HG03442 (cell line): ENCODE measurements around the gene TNC.
A peak's percentile ranks its signal among the peaks of the same experiment; 100 is the strongest.

Experiments
- ATAC-seq: cut with Tn5 transposase; IDR thresholded peaks from one replicate; pipeline ENCODE4 v1.9.1; 2021; ENCODE audit warnings: mild to moderate bottlenecking, moderate library complexity; ENCODE audit not compliant: unreplicated experiment

TNC gene

DNA sequence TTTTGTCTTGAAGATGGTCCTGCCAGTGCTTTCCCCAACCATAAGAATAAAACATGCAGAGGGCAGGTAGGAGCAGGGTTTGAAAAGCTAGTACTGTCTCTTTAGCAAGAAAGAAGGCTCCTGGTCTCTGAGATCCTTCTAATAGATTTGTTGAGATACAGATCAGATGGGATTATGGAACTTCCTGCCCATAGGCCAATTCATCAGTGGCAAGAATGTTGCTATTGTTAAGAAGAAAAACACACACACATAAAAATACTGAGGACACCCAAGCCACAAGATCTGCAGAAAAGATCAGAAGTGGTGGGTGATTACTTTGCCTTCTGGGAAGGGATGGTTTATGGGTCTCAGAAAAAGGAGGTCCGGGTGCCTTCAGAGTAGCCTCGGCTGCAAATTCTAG is 59.8 kb downstream of the TNC start:
- no peak for ATAC-seq

DNA sequence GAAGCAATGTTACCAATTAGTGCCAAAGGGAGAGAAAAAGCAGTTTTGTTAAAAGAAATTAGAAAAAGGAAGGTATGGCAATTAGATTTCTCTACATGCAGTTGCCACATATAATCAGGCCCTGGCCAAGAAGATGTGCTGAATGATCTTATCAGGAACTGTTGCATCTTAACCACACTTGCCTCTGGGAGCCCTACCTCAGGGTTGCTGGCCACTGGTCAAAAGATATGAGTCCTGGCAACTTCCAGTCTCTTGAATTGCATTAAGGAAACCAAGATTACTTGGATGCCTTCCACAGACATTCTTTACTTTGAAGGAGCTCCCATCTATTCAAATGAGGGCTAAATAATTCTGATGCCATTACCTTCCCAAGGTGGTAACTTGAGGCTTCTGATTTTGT is 60.4 kb downstream of the TNC start:
- ATAC-seq, result no peak

DNA sequence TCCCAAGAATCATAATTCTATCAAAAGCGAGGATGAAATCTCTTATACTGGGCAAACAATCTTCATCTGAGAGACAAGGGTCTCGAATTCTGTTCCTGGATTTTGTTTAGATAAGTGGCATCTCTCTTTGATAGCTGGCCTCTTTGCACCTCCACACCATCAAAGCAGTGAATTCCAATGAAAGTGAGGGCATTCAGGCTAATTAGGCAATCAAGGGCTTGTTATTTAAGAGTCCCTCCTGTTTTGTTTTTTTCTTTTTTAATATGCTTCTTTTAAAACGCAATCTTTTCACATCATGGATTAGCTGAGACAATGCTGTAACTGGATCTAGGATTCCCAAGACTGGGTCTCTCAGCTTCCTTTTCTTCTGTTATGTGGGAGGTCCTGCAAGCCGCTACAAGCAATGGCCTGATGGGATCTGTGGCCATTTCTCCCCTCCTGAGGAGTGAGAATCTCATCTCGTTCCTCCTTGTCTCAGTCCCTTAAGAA is 67.9 kb downstream of the TNC start:
- ATAC-seq, result no peak

DNA sequence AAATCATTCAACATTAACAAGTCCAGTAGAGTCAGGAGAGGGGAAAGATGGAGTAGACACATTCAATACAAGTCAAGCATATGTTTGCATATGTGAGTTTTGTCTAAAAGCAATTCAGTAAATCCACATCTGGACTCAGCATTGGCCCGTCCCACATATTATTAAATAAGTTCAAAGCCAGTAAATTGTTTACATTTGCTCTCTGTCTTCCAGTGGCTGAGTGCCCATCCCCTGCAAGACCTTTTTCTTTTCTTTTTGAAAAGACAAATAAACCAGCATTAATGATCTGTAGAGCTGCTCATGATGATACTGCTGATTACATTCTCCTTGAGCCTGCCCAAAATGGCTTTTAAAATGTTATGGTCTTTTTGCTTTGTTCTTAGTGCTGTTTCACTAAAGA is 71.1 kb downstream of the TNC start:
- no peak for ATAC-seq

DNA sequence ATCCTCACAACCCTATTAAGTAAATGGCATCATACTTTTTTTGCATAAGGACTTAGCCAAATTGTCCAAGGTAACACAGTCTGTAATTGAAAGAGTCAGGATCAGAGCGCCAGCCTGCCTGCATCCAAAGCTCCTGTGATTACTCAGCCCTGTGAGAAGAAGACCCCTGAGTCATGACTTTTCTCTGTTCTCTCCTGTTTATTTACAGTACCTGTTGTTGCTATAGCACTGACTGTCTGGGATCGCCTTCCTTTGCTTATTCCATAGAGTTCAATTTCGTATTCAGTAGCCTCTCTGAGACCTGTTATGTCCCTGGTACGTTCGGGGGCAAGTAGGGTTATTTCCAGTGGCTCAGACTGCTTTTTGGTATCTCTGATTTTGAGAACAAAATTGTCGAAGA is 71.8 kb downstream of the TNC start:
- no peak for ATAC-seq

DNA sequence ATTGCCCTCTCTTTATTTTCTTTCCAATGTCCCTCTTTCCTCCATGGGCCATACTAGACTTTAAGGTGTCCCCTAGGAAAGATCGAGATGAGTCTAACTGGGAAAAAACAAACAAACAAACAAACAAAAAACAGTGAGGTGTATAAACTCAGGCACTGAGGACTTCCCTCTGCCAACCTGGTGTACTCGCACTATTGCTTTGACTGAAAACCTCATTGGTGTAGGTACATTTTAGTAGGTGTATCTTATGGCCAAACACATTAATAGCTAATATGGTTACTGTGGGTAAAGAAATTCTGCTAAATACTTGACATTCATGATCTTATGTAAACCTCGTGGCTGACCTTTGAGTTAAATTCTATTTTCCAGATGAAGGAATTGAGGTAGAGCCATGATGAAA is 74.3 kb downstream of the TNC start:
- ATAC-seq, result no peak

DNA sequence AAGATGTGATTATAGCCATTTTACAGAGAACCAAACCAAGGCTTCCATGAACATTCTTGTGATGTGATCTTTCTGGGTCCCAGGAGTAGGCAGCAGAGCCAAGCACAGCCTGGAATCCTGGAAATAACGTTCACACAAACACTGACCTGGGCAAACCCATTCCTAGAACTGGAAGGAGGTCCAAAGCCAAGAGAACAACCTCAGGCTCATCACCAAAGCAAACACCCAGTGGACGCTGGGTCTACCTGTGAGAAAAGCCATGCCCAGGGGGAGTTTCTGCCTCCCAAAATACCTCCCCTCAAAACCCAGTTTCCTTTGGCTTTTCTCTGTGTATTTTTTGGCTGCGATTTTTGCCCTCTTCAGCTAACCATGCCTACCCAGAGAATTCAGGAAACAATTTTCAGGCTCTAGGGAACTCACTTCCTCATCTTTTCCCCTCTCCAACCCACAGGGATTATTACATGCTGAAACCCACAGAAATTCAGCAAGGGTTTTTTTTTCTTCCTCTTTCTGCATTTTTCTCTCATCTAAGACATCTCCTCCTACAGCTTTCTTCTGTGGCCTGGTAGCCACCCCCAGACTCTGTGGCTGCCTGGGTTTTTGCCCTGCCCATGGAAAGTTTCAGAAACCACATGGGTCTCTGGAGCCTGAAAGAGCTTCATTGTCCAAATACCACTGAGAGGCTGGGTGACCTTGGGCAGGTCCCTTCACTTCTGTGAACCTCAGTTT is 75.0 kb downstream of the TNC start:
- peak; percentile 86 for ATAC-seq

DNA sequence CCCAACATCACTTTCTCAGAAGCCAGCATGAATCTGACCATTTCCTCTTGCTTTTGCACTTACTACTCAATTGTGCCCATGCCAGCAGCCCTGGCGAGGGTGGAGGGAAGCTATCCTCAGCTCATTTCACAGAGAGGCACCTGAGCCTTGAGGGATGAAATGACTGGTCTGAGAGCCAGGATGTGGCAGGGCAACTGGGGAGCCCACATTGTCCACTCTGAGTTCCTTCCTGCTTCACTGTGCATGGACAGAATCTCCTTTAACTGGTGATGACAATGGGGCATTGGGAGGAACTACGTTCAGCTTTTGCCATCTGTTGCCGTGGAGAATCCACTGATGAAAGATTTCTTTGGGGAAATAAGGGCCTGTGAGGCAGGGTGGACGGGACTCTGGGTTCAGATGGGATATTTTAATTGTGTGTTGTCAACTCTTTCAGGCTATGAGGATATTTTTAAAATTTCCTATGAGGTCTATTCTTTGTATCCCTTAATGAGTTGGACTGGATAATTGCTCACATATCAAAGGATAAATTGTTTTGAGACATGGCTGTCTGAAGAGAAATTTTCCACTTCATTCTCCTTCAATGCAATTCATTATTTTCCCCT is 78.3 kb downstream of the TNC start:
- no peak for ATAC-seq

DNA sequence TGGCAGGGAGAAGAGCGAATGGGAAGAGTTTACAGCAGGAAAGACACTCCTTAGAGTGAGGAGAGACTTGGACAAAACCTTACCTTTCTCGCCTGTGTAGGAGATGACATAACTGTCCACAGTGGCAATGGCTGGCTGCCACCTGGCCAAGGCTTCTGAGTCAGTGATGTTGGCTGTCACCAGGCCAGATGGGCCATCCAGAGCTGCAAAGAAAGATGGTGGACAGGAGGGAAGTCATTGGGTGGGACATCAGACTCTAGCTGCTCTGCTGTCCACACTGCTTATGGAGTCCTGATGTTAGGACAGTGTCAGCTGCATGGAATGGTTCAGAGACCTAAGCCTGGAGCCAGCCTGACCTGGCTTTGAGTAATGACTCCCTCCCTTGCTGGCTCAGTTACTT is 79.8 kb downstream of the TNC start:
- no peak for ATAC-seq

DNA sequence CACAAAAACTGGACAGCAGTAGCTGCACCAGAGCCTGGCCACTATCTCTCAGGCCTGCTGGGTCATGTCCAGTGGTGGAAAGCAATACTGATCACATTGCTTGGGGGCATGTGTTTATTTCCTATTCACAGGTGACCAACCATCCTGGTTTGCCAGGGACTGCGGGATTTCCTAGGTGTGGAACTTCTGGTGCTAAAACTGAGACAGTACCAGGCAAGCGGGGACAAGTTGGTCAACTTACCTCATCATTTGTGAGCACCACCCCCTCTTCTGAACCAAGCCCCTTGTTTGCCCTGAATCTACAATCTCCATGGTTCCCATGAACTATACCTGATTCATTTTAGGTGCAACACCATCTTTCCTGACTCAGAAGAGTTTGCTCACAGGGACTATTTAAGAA is 81.3 kb downstream of the TNC start:
- ATAC-seq, result no peak

DNA sequence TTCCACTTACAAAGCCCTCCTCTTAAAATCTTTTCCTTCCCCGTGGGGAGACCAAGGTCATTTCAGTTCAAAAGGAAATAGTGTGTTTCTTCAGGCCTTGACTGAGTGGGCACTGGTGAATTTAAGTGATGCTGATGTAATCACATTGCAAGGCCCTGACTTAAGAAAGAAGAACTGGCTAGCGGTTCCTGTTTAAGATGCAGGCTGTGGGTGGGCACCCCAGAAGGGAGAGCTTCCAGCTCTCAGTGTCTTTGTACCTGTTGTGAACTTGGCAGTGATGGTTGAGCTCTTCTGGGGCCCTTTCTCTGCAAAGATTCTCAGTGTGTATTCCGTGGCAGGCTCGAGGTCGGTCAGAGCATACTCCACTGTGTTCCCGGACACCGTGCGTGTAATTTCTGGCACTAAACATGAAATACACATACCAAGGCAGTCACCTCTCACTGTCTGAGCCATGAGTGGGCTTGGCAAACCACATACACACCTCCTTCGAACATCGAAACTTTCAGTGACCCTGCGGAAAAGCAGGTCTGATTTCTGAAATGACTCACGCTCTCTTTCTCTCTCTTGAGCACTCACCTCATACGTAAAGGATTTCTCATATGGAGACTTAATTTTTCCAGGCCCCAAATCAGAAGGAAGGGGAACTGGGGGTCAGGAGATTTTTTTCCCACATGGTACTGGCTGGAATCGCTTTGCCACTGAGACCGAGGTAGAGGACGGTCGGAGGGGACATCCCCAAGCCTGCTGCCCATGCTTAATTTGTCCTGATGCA is 81.9 kb downstream of the TNC start:
- ATAC-seq, result peak; percentile 86

DNA sequence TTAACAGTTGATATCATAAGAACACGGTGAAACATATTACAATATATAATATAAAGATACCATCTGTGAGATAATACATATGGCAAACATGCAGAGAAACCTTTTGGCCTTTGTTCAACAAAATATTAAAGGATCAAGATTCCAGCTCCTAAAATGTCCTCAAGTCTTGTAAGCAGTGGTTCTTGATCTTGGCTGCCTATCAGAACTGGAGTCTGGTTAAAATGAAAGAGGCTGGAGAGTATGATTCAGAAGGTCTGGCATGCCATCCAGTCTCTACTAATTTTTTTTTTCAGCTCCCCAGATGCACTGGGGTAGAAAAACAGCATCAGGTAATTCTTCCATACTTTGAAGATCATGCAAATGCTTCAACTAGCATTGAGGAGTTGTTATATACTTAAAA is 83.2 kb downstream of the TNC start:
- no peak for ATAC-seq

DNA sequence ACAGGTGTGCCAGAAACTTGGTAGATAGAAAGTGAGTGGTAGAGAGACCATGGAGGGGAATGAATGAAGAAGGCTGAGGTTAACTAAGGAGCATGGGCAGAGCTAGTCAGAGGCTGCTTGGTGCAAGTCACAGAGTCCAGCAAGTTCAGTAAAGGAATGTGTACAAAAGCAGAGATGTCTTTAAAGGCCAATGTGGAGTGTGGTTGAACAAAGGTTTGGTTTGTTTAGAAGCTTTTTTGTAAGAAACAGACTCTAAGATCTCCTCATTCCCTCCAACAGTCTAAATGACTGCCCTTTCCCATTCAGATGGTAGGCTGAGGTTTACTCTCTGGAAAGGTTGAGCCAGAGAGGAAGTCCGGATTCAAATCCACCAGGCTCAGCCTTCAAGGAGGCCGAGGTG is 84.2 kb downstream of the TNC start:
- no peak for ATAC-seq

DNA sequence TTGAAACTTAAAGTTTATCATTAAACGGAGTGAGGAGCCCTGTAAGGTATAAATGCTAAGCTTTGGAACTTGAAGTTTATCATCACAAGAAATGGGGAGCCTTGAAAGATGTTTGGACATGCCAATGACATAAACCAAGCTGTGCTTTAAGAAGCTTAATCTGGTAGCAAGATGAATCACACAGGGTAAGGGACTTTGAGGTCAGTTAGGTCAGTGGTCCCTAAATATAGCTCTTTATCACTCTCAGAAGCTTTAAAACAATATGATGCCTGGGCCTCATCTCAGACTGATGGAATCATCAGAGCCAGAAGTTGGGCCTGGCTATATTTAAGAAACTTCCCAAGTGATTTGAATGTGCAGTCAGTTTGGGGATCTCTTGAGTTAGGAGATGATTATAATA is 85.7 kb downstream of the TNC start:
- no peak for ATAC-seq

DNA sequence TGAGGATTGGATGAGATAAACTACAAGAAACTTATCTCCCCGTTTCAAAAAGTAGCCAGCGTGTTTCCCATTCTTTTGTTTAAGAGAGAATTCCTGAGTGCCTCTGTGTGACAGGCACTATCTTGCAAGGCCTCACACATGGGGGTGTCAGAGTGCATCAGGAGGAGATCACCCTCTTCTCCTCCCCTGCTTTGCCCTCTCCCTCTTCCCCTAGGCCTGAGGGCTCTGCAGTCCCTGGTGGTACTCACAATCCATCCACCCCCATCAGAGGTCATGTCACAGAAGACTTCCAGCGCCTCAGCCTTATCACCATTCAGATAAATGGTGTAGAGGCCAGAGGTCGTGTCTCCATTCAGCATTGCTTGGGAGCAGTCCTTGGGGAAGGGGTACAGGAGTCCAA is 88.0 kb downstream of the TNC start:
- ATAC-seq, result no peak

DNA sequence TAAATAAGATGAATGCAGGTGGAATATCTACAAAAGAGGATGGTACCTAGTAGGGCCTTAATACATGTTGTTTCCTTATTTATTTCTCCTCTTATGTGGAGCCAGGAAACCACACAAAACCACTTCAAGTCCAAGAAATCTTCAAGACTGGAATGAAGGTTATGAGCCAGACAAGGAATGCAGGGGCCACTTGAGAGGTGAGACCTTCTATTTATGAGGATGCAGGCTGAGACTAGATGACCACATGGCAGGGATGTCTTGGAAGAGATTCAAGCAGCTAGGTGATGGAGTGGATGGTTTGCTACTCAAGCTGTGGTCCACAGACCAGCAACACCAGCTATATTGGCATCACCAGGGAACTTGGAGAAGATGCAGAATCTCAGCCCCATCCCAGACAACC is 92.2 kb downstream of the TNC start:
- ATAC-seq, result no peak

DNA sequence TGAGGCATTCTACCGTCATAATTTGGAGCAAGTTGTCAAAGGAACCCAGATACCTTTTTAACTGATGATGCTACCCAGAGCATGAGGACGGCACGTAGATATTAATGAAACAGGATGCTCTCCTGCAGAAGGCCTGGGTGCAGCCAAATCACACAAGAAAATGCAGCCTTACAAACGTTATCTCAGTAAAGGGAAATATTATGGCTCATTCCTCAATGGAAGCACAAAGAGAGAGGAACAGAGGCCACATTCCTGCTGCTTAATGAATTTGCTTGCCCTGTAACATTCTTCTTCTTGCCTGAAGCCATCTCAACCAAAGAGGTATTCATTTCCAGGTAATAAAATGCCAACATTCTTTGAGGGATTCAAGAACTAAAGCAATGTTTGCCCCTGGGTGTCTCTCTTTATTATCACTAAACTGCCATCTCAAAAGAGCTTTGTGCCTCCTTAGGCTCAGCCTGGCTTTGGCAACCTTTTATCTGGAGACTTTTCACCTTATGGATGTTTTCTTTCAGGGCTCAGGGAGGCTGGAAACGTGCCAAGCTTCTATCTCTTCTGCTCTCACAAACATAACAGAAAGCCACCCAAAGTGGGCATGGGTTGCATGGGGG is 92.9 kb downstream of the TNC start:
- ATAC-seq, result no peak

DNA sequence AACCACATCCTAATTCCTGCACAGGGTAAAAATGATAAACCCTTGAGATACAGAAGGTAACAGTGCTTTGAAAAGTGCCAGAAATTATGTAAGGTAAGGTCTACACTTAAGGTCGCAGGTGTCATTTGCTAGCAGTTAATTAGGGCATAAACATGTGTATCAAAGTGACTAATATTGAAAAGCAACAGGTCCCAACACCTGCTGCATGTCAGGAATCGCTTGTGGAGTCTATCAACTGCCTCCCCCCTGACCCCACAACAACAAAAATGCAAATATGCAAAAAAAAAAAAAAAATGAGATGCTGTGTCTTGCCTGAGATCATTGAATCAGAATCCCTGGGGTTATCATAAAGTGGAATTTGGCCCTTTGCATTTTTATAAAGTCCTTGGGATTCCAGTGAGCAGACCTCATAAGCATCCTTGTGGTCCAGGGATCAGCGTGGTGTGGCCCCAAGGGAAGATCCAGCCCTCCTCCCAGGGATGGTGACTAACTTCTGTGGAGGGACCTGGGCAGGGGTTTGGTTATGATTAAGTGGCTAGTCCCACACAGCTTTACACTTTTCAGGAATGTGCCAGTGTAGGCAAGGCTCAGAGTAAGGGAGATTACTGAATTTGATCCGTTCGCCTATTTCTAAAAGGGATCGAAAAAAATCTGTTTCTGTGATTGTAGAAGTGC is 95.1 kb downstream of the TNC start:
- ATAC-seq, result no peak

DNA sequence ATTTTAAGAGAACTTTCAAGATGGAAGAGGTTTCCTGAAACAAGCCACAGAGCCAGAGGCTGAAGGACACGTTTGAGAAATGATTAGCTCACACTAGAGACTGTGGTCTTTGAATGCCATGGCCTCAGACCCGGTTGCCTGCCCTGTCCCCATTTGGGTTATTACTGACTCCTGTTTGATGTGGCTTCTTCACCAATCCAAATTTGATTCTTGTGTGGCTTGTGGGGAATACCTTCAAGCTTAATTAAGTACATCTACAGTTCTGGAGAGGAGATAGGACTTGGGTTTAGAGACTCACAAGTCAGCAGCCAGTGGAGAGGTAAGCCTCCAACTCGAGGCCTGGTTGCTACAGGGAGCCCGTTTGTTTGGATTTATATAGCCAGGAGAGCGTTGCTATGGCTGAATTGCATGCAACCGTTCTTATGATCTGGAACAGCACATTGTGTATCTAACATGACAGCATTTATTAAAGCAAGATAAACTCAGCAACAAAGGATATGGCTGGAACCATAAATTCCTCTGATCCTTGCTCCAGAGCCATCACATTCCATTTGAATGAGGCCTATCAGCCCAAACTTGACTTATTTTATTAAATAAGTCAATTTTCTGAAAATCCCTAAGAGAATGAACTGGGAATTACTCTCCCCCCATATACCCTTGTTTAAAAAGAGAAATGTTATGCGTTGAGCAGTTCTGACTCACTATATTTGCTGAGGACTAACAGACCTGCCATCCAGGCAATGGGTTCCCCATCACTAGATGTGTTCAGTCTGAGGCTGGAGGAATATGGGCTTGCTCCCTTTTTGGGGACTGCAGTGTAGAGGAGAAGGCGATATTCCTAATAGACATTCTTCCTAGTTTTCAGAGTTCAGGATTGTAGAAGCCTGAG is 99.2 kb downstream of the TNC start:
- no peak for ATAC-seq

DNA sequence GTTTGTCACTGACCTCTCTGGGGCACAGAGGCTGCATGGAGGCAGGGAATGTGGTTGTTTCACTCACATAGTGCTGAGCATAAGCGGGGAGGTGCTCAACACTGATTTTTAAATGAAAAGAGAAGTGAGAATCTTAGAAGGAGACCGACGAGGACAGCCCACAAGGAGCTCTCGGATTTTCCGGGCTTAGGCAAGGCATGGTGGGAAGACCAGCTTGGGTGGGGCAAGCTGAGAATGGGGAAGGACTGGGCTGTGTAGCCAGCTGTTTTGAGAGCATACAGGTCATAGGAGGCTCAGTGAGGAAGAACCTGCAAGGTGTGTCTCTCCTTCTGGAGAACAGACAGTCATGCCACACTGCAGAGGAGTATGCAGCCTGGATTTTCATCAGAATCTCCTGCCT is 101.6 kb downstream of the TNC start:
- no peak for ATAC-seq
